Mesendoderm (in vitro differentiated cells): ENCODE data around the gene NELFB.

Experiments used
- DNase-seq: peaks from one replicate; pipeline ENCODE4 v3.0.0; 2013
- H2AK5ac ChIP-seq: 2 replicates; pipeline ENCODE4 v1.6.1; 2013; ENCODE audit warnings: low read length, inconsistent platforms
- H2BK120ac ChIP-seq: 2 replicates; pipeline ENCODE4 v1.6.1; 2013; ENCODE audit warnings: low read depth, mild to moderate bottlenecking, low read length, moderate library complexity, mixed read lengths
- H2BK15ac ChIP-seq: replicated peaks from 2 replicates; pipeline ENCODE4 v1.6.1; 2013; ENCODE audit warnings: low read depth, mild to moderate bottlenecking, moderate library complexity
- H2BK5ac ChIP-seq: 2 replicates; pipeline ENCODE4 v1.6.1; 2013; ENCODE audit warnings: low read length, inconsistent platforms
- H3K18ac ChIP-seq: 2 replicates; pipeline ENCODE4 v1.6.1; 2013; ENCODE audit warnings: mild to moderate bottlenecking, low read length, mixed read lengths
- H3K23ac ChIP-seq: one replicate; pipeline ENCODE4 v1.6.1; 2013; ENCODE audit warnings: low read length
- H3K27ac ChIP-seq: 2 replicates; pipeline ENCODE4 v1.5.1; 2013; ENCODE audit warnings: low read depth, mild to moderate bottlenecking, inconsistent platforms, low read length, moderate library complexity
- H3K27me3 ChIP-seq: 2 replicates; pipeline ENCODE4 v1.6.1; 2013; ENCODE audit warnings: low read length, control low read depth, mild to moderate bottlenecking, inconsistent platforms; ENCODE audit not compliant: insufficient read depth, poor library complexity
- H3K36me3 ChIP-seq: 2 replicates; pipeline ENCODE4 v1.6.1; 2013; ENCODE audit warnings: low read length, inconsistent platforms; ENCODE audit not compliant: control insufficient read depth, insufficient read depth
- H3K4ac ChIP-seq: one replicate; pipeline ENCODE4 v1.6.1; 2013; ENCODE audit warnings: low read depth, mild to moderate bottlenecking, low read length, moderate library complexity
- H3K4me1 ChIP-seq: 2 replicates; pipeline ENCODE4 v1.6.1; 2013; ENCODE audit warnings: low read depth, low read length, inconsistent platforms; ENCODE audit not compliant: control insufficient read depth
- H3K4me2 ChIP-seq: 2 replicates; pipeline ENCODE4 v1.6.1; 2013; ENCODE audit warnings: low read length
- H3K4me3 ChIP-seq: 2 replicates; pipeline ENCODE4 v1.5.1; 2013; ENCODE audit warnings: mild to moderate bottlenecking, low read length
- H3K56ac ChIP-seq: one replicate; pipeline ENCODE4 v1.6.1; 2013; ENCODE audit warnings: low read length
- H3K79me1 ChIP-seq: 2 replicates; pipeline ENCODE4 v1.6.1; 2013; ENCODE audit warnings: low read length, inconsistent platforms
- H3K79me2 ChIP-seq: 2 replicates; pipeline ENCODE4 v1.6.1; 2013; ENCODE audit warnings: mild to moderate bottlenecking, low read length; ENCODE audit not compliant: control insufficient read depth, insufficient read depth
- H3K9ac ChIP-seq: 2 replicates; pipeline ENCODE4 v1.6.1; 2013; ENCODE audit warnings: low read length, inconsistent platforms
- H4K5ac ChIP-seq: one replicate; pipeline ENCODE4 v1.6.1; 2013; ENCODE audit warnings: low read length
- H4K8ac ChIP-seq: one replicate; pipeline ENCODE4 v1.6.1; 2013; ENCODE audit warnings: low read depth, mild to moderate bottlenecking, control low read depth, low read length, moderate library complexity
- WGBS: extraction: QIAGEN DNeasy Blood & Tissue Kit; methylation state at CpG from one replicate; pipeline ENCODE4 v1.1.7; 2013; ENCODE audit warnings: low lambda C conversion rate, missing lambda C conversion rate; ENCODE audit not compliant: insufficient coverage; ENCODE audit errors: extremely low coverage; 5-methylcytosine and 5-hydroxymethylcytosine counted together

Gene NELFB

DNA sequence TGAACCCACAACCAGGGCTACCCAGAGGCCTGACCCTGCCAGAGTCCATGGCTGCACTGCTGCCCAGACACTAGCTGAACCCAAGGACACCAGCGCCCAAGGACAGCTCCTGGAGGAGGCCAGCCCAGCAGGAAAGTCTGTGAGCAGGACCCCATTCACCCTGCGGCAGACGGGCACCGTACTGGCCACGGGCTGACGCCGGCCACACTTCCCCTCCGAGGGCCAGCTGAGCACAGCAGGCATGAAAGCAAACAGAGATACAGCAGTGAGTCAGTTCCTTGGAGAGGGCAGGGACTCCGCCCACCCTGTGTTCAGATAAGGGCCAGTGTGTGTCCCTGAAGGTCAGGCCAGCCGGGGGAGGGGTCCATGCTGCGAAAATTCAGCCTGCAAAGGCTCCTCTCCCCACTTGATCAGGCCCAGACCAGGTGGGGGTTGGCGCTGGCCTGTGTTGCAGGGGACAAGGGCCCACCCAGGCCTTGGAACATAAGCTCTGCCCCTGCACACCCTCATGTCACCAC, 36.3 kb upstream of the NELFB start:
- Histone ChIP-seq H2AK5ac (no peak overlapping the region), H2BK5ac (peak overlapping the region; percentile 50), H3K27ac (no peak overlapping the region), H3K9ac (peak overlapping the region; percentile 29), H2BK120ac (no peak overlapping the region), H3K79me1 (no peaks in the 10 kb centered on the region), H3K56ac (peak overlapping the region; percentile 67), H3K79me2 (no peaks in the 10 kb centered on the region), H3K4me1 (peaks cover 5% of the 10 kb centered on the region), H3K18ac (no peak overlapping the region), H3K36me3 (peaks cover 1% of the 10 kb centered on the region), H3K4me3 (no peak overlapping the region), H4K5ac (no peak overlapping the region), H4K8ac (no peak overlapping the region), H3K4me2 (no peak overlapping the region), H2BK15ac (no peak overlapping the region), H3K23ac (no peak overlapping the region), H3K4ac (no peak overlapping the region), H3K27me3 (peaks cover 2% of the 10 kb centered on the region)
- no CpG with 5 or more reads among the region's 12 CpGs for whole genome bisulfite sequencing
- peak; percentile 78 for DNase-seq

DNA sequence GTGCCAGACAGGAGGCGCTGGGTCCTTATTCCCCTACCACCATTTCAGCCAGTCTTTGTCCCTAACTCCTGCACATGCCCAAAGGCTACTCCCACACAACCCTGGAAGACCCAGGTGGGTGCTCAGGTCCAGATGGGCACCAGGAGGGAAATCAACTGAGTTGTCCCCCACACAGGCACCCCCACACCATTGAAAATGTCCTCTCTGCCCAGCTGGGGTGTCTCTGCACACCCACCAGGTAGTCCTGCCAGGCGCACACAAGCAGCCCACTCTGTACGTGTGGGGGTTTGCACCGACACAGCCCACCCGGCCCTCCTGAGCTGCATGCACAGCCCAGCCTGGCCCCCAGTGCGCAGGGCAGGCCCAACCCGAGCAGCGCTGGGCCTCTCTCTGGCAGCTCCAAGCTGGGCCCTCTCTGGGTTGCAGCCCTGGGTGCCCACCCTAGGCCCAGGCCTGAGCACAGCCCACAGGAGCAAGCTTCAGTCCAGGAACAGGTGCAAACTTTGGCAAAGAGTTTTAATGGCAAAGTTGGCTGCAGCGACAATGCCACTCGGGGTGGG, 35.3 kb upstream of the NELFB start:
- no peak for DNase-seq
- no peak overlapping the region for H3K27ac ChIP-seq
- no peak overlapping the region for H2AK5ac ChIP-seq
- WGBS = no CpG with 5 or more reads among the region's 10 CpGs
- no peak overlapping the region for H2BK5ac ChIP-seq
- H2BK15ac ChIP-seq = no peak overlapping the region
- no peak overlapping the region for H3K23ac ChIP-seq
- H3K18ac ChIP-seq = no peak overlapping the region
- H3K36me3 ChIP-seq = peaks cover 1% of the 10 kb centered on the region
- no peak overlapping the region for H3K4ac ChIP-seq
- no peak overlapping the region for H3K9ac ChIP-seq
- no peak overlapping the region for H4K5ac ChIP-seq
- H3K4me3 ChIP-seq = no peak overlapping the region
- no peak overlapping the region for H3K4me2 ChIP-seq
- H2BK120ac ChIP-seq = no peak overlapping the region
- no peak overlapping the region for H4K8ac ChIP-seq
- peaks cover 2% of the 10 kb centered on the region for H3K27me3 ChIP-seq
- no peak overlapping the region for H3K56ac ChIP-seq
- peaks cover 5% of the 10 kb centered on the region for H3K4me1 ChIP-seq
- no peaks in the 10 kb centered on the region for H3K79me1 ChIP-seq
- no peaks in the 10 kb centered on the region for H3K79me2 ChIP-seq

GRCh38 chr9:137220317-137221094, 34.6 kb upstream of the NELFB start:
- H3K56ac ChIP-seq = no peak overlapping the region
- no peak overlapping the region for H2BK120ac ChIP-seq
- WGBS = no CpG with 5 or more reads among the region's 52 CpGs
- H3K36me3 ChIP-seq = no peaks in the 10 kb centered on the region
- H3K4me3 ChIP-seq = no peak overlapping the region
- H2BK5ac ChIP-seq = no peak overlapping the region
- H3K4me2 ChIP-seq = no peak overlapping the region
- H3K9ac ChIP-seq = no peak overlapping the region
- H3K27me3 ChIP-seq = peaks cover 2% of the 10 kb centered on the region
- no peak for DNase-seq
- no peak overlapping the region for H3K18ac ChIP-seq
- H3K4ac ChIP-seq = no peak overlapping the region
- no peak overlapping the region for H3K27ac ChIP-seq
- peaks cover 5% of the 10 kb centered on the region for H3K4me1 ChIP-seq
- H3K79me2 ChIP-seq = no peaks in the 10 kb centered on the region
- H3K79me1 ChIP-seq = no peaks in the 10 kb centered on the region
- H2AK5ac ChIP-seq = no peak overlapping the region
- no peak overlapping the region for H3K23ac ChIP-seq
- no peak overlapping the region for H4K5ac ChIP-seq
- no peak overlapping the region for H2BK15ac ChIP-seq
- no peak overlapping the region for H4K8ac ChIP-seq

DNA sequence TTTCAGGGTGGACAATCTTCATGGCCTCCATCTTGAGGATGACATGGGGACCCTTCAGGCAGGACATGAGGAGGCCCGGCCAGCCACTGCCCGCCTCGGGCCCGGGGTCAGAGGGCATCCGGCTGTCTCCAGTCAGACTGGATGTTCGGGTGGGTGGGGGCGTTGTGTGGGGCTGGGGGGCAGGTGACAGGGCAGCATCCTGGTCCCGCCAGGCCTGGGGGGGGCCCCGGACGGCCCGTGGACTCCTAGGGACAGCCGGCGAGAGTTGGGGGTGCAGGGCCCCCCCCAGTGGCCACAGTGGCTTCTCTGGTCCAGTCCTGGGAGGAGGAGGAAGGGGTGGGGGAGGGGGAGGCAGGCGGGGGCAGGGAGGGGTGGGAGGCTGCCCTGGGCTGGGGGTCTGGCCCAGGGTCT, 34.0 kb upstream of the NELFB start:
- H4K8ac ChIP-seq = no peak overlapping the region
- H3K27me3 ChIP-seq = peaks cover 2% of the 10 kb centered on the region
- no peak overlapping the region for H3K4ac ChIP-seq
- no peak overlapping the region for H2BK120ac ChIP-seq
- H3K4me2 ChIP-seq = no peak overlapping the region
- no peak overlapping the region for H3K18ac ChIP-seq
- H3K4me3 ChIP-seq = no peak overlapping the region
- no CpG with 5 or more reads among the region's 14 CpGs for WGBS
- no peak overlapping the region for H2BK15ac ChIP-seq
- peak overlapping the region; percentile 84 for H3K56ac ChIP-seq
- no peak overlapping the region for H3K23ac ChIP-seq
- no peak overlapping the region for H3K9ac ChIP-seq
- DNase-seq = no peak
- H2AK5ac ChIP-seq = no peak overlapping the region
- no peaks in the 10 kb centered on the region for H3K79me1 ChIP-seq
- no peak overlapping the region for H3K27ac ChIP-seq
- no peaks in the 10 kb centered on the region for H3K79me2 ChIP-seq
- H3K4me1 ChIP-seq = peaks cover 5% of the 10 kb centered on the region
- H4K5ac ChIP-seq = no peak overlapping the region
- no peak overlapping the region for H2BK5ac ChIP-seq
- H3K36me3 ChIP-seq = no peaks in the 10 kb centered on the region

GRCh38 chr9:137221506-137222111, 33.5 kb upstream of the NELFB start:
- H4K5ac ChIP-seq = no peak overlapping the region
- no peak overlapping the region for H3K4me3 ChIP-seq
- peak overlapping the region; percentile 54 for H3K9ac ChIP-seq
- H3K4me1 ChIP-seq = peaks cover 5% of the 10 kb centered on the region
- no peak overlapping the region for H2BK5ac ChIP-seq
- no peak overlapping the region for H2AK5ac ChIP-seq
- H3K23ac ChIP-seq = no peak overlapping the region
- H3K18ac ChIP-seq = peak overlapping the region; percentile 11
- no peak overlapping the region for H4K8ac ChIP-seq
- H2BK120ac ChIP-seq = no peak overlapping the region
- H3K4me2 ChIP-seq = peak overlapping the region; percentile 11
- no CpG with 5 or more reads among the region's 61 CpGs for WGBS
- H3K79me1 ChIP-seq = no peaks in the 10 kb centered on the region
- no peaks in the 10 kb centered on the region for H3K79me2 ChIP-seq
- DNase-seq = peak; percentile 30
- H3K4ac ChIP-seq = no peak overlapping the region
- H3K56ac ChIP-seq = peak overlapping the region; percentile 84
- H3K27ac ChIP-seq = no peak overlapping the region
- peaks cover 2% of the 10 kb centered on the region for H3K27me3 ChIP-seq
- H3K36me3 ChIP-seq = no peaks in the 10 kb centered on the region
- H2BK15ac ChIP-seq = no peak overlapping the region
